NCI-H774 (cell line): ENCODE data around the gene ST6GALNAC2.

Experiments
- DNase-seq: peaks from one replicate; lab custom pipeline; 2025; lab: John Stamatoyannopoulos, UW

Gene ST6GALNAC2

GRCh38 chr17:76554131-76554530, 31.5 kb downstream of the ST6GALNAC2 start:
- DNase-seq, result no peak

GRCh38 chr17:76553178-76553908, 32.3 kb downstream of the ST6GALNAC2 start:
- no peak for DNase-seq

GRCh38 chr17:76551685-76552084, 34.0 kb downstream of the ST6GALNAC2 start:
- DNase-seq, result peak; percentile 50

- DNase-seq, result peak; percentile 26
Measured at GRCh38 chr17:76550712-76551615, 34.7 kb downstream of the ST6GALNAC2 start.

GRCh38 chr17:76549539-76549938, 36.1 kb downstream of the ST6GALNAC2 start:
- DNase-seq, result no peak

- DNase-seq, result no peak
Measured at GRCh38 chr17:76549215-76549518, 36.5 kb downstream of the ST6GALNAC2 start.

GRCh38 chr17:76548378-76549214, 37.1 kb downstream of the ST6GALNAC2 start:
- no peak for DNase-seq

GRCh38 chr17:76547642-76548202, 37.9 kb downstream of the ST6GALNAC2 start:
- no peak for DNase-seq

GRCh38 chr17:76547183-76547641, 38.4 kb downstream of the ST6GALNAC2 start:
- no peak for DNase-seq

GRCh38 chr17:76546556-76547182, 39.0 kb downstream of the ST6GALNAC2 start:
- no peak for DNase-seq

GRCh38 chr17:76545918-76546555, 39.6 kb downstream of the ST6GALNAC2 start:
- no peak for DNase-seq

GRCh38 chr17:76544546-76545365, 40.9 kb downstream of the ST6GALNAC2 start:
- DNase-seq, result no peak

- DNase-seq, result no peak
Measured at GRCh38 chr17:76543826-76544545, 41.7 kb downstream of the ST6GALNAC2 start.

GRCh38 chr17:76543482-76543825, 42.2 kb downstream of the ST6GALNAC2 start:
- no peak for DNase-seq

- DNase-seq, result no peak
Measured at GRCh38 chr17:76542984-76543383, 42.7 kb downstream of the ST6GALNAC2 start.

- no peak for DNase-seq
Measured at GRCh38 chr17:76542566-76542971, 43.1 kb downstream of the ST6GALNAC2 start.

GRCh38 chr17:76541739-76542454, 43.8 kb downstream of the ST6GALNAC2 start:
- no peak for DNase-seq

GRCh38 chr17:76540381-76541300, 45.0 kb downstream of the ST6GALNAC2 start:
- DNase-seq, result peak; percentile 96
